GM12864 (cell line): Measurements from ENCODE around the gene TUBA1B.
A peak's percentile ranks its signal among the peaks of the same experiment; 100 is the strongest.

Experiments used
- DNase-seq: peaks from one replicate; pipeline ENCODE4 v3.0.0-alpha.2; 2011; ENCODE audit warnings: low read depth
- H3K4me3 ChIP-seq: 2 replicates; pipeline ENCODE4 v1.5.1; 2011; ENCODE audit warnings: mild to moderate bottlenecking, low read depth, low read length, control low read depth
- CTCF ChIP-seq: IDR thresholded peaks from 2 replicates; pipeline ENCODE4 v1.5.1; 2011; ENCODE audit warnings: low read depth, mild to moderate bottlenecking, moderate library complexity, low read length, control low read depth, inconsistent platforms; ENCODE audit errors: missing control alignments

TUBA1B gene

DNA sequence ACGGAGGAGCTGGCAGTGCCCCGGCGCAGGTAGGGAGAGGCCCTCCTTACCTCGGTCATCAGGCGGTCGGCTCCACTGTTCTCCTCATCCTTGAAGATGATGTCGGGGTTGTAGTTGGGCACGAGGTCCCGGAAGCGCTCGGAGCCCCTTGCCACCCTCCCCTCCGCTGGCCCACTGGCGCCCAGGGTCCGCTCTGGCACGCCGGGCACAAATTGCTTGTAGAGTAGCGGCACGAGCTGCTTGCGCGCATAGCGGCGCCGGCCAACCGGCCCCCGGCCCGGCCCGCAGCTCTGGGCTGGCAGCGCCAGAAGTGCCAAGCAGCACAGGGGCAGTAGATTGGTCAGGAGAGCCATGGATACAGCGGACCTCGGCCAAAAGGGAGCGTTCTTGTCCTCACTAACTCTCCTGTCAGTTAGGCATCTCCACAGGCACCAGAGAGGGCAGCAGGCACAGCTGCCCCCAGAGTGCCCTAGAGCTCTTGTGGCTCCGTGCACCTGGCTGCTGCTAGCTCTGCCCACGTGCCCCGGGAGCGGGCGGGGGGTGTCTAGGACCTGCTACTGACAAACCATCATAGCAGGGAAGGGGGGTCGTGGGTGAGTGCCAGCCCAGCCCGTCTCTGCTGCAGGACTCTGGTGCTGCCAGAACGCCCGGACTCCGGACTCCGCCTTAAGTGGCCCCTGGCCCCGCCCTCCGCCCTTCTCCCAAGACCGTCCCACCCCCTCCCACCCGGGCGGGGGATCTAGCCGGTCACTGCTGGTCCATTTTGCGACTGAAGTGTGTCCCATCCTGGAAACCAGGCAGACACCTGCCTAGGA, 36.8 kb downstream of the TUBA1B start, which contains the start of gene DHH:
DHH (minus strand) TSS at position 642 of the 815 bp plus-strand sequence; CDS start at position 353, 289 bp downstream.
- H3K4me3 ChIP-seq, result no peak within 1 kb of the TSS
- TF ChIP-seq CTCF, result no peak
- no peak for DNase-seq

GRCh38 chr12:49093792-49094159, 37.4 kb downstream of the TUBA1B start:
- TF ChIP-seq CTCF, result no peak
- H3K4me3 ChIP-seq, result no peak overlapping the region
- no peak for DNase-seq

DNA sequence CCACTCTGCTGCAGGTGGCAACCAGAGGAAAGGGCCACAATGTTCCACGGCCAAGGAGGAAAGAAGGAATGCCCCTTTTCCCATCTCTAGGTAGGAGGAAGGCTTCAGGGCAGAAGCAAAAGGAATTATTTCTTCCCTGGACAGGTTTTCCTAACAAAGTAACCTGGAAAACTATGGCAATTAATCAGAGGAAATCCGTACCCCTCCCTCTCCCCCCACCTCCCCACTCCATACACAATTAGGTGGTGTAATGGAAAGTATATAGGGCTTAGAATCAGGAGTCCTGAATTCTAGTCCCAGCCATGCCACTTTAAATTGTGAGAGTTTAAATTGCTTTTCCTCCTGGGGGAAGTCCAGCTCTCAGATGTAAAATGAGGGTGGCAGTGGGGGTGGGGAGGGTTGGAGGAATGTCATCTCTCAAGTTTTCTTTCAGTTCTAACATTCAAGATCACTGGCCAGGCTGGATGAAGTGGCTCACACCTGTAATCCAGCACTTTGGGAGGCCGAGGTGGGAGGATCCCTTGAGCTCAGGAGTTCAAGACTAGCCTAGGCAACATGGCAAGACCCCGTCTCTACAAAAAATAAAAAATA, 38.3 kb downstream of the TUBA1B start:
- no peak for TF ChIP-seq CTCF
- DNase-seq, result no peak
- no peak overlapping the region for H3K4me3 ChIP-seq

GRCh38 chr12:49092086-49092815, 38.9 kb downstream of the TUBA1B start:
- peak; percentile 64 for TF ChIP-seq CTCF
- H3K4me3 ChIP-seq, result no peak overlapping the region
- no peak for DNase-seq

DNA sequence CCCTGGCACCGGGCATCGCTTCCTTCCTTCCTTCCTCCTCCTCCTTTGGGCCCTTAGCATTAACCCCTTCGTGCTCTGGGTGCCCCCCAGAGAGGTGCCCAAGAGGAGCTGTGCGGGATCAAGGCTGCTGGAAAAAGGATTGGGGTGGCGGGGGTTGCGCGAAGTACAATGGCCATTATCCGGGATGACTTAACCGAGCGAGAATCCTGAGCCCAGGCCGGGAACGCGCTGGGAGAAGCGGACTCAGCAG, 39.4 kb downstream of the TUBA1B start:
- TF ChIP-seq CTCF, result no peak
- no peak overlapping the region for H3K4me3 ChIP-seq
- DNase-seq, result no peak

- H3K4me3 ChIP-seq, result no peak overlapping the region
- no peak for DNase-seq
- no peak for TF ChIP-seq CTCF
Measured at GRCh38 chr12:49091056-49091835, 39.9 kb downstream of the TUBA1B start.
